HUES64 (cell line): Measurements from ENCODE around the gene FAM83E.

Experiments used
- H3K27ac ChIP-seq: 2 replicates; pipeline ENCODE4 v1.7.0; 2013; ENCODE audit warnings: low read depth, low read length, inconsistent platforms
- H3K27me3 ChIP-seq: 2 replicates; pipeline ENCODE4 v1.6.1; 2013; ENCODE audit warnings: mild to moderate bottlenecking, low read length; ENCODE audit not compliant: insufficient read depth
- H3K36me3 ChIP-seq: 2 replicates; pipeline ENCODE4 v1.6.1; 2013; ENCODE audit warnings: mild to moderate bottlenecking, low read length; ENCODE audit not compliant: insufficient read depth
- H3K4me1 ChIP-seq: 2 replicates; pipeline ENCODE4 v1.6.1; 2013; ENCODE audit warnings: mild to moderate bottlenecking, low read length, moderate library complexity; ENCODE audit not compliant: insufficient read depth
- H3K4me3 ChIP-seq: 2 replicates; pipeline ENCODE4 v1.5.1; 2013; ENCODE audit warnings: mild to moderate bottlenecking, low read length, moderate library complexity
- H3K9ac ChIP-seq: 2 replicates; pipeline ENCODE4 v1.6.1; 2013; ENCODE audit warnings: mild to moderate bottlenecking, low read depth, low read length
- H3K9me3 ChIP-seq: 2 replicates; pipeline ENCODE4 v1.6.1; 2013; ENCODE audit warnings: low read depth, low read length; ENCODE audit not compliant: insufficient read depth
- WGBS: fragments of 150-250, 120-280 bp; methylation state at CpG from one replicate; pipeline ENCODE4 v1.1.7; 2013; ENCODE audit warnings: missing lambda C conversion rate; 5-methylcytosine and 5-hydroxymethylcytosine counted together

Gene FAM83E

DNA sequence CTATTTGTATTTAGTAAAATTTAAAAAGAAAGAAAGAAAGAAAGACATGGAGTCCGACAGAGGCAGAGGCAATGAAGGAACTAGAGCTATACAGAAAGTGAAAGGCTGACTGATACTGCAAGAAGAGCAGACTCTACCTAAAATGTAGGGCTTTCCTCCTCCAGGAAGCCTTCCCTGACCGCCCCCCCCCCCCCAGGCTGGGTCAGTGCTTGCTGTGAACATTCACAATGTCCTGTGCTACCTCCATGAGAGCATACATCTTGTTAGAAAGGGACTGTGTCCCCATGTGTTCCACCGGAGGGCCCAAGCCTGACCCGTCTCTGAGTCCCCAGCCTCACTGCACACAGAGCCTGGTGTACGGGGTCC, 36.8 kb upstream of the FAM83E start:
- no peaks in the 10 kb centered on the region for H3K9me3 ChIP-seq
- no peak overlapping the region for H3K27ac ChIP-seq
- no peak overlapping the region for H3K9ac ChIP-seq
- peaks cover 4% of the 10 kb centered on the region; the same call in 1 of the 2 replicates for H3K4me1 ChIP-seq
- no peaks in the 10 kb centered on the region for H3K36me3 ChIP-seq
- no peaks in the 10 kb centered on the region for H3K27me3 ChIP-seq
- 74% methylated on average over 5 of the region's 5 CpGs for WGBS
- H3K4me3 ChIP-seq = no peak overlapping the region

GRCh38 chr19:48650974-48651682, 36.3 kb upstream of the FAM83E start:
- no peaks in the 10 kb centered on the region for H3K27me3 ChIP-seq
- H3K4me3 ChIP-seq = no peak overlapping the region
- no peak overlapping the region for H3K27ac ChIP-seq
- WGBS = 93% methylated on average over 10 of the region's 12 CpGs
- H3K4me1 ChIP-seq = peaks cover 4% of the 10 kb centered on the region; the same call in 1 of the 2 replicates
- H3K9me3 ChIP-seq = no peaks in the 10 kb centered on the region
- no peaks in the 10 kb centered on the region for H3K36me3 ChIP-seq
- no peak overlapping the region for H3K9ac ChIP-seq

DNA sequence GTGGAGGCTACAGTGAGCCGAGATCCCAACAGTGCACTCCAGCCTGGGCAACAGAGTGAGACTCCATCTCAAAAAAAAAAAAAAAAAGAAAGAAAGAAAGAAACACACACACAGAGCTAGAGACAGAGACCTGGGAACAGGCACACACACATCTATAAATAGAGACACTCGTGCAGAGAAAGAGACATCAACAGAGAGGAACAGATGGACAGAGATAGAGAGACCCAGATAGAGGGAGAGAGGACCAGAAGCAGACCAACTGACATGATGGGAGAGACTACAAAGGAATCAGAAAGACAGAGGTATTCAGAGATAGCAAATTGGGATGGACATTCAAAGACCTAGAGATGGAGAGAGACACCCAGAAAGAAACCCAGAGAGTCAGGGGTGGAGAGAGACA, 33.3 kb upstream of the FAM83E start:
- Histone ChIP-seq H3K27me3 (no peaks in the 10 kb centered on the region), H3K36me3 (no peaks in the 10 kb centered on the region), H3K27ac (no peak overlapping the region), H3K4me3 (no peak overlapping the region), H3K4me1 (peaks cover 6% of the 10 kb centered on the region; the same call in 1 of the 2 replicates), H3K9me3 (no peaks in the 10 kb centered on the region), H3K9ac (no peak overlapping the region)
- 95% methylated on average over 2 of the region's 2 CpGs for WGBS

DNA sequence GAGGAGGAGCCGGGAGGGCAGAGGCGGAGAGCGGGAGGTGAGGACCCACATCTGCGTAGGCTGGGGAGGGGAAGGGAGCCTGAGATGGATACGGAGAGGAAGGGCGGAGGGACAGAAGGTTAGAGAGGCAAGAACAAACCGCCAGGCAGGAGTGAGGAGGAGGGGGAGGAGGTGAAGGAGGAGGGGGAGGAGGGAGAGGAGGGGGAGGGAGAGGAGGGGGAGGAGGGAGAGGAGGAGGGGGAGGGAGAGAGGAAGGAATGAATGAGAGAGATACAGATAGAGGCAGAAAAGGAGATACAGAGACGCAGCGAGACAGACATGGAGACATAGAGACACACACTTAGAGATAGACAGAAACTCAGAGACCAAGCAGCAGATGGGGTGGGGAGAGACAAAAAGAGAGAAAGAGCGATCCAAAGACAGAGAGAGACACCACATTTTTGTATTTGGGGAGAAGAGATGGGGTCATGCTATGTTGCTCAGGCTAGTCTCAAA, 31.9 kb upstream of the FAM83E start:
- Histone ChIP-seq H3K9me3 (no peaks in the 10 kb centered on the region), H3K36me3 (no peaks in the 10 kb centered on the region), H3K27me3 (no peaks in the 10 kb centered on the region), H3K4me3 (peak overlapping the region; percentile 67), H3K4me1 (peaks cover 6% of the 10 kb centered on the region; the same call in 1 of the 2 replicates), H3K27ac (peak overlapping the region; percentile 96; the same call in 1 of the 2 replicates), H3K9ac (no peak overlapping the region)
- WGBS = 23% methylated on average over 8 of the region's 10 CpGs

GRCh38 chr19:48646001-48646721, 31.3 kb upstream of the FAM83E start, which contains the start of gene CA11:
Gene CA11 (minus strand): TSS chr19:48646187. CDS start chr19:48645632, 555 bp downstream.
- under 1% methylated on average over 32 of the region's 33 CpGs for WGBS
- H3K9ac ChIP-seq = peak within 1 kb of the TSS; percentile 17
- H3K36me3 ChIP-seq = no peaks in the 10 kb centered on the region
- H3K4me1 ChIP-seq = peaks cover 6% of the 10 kb centered on the region; the same call in 1 of the 2 replicates
- peak within 1 kb of the TSS; percentile 96 for H3K27ac ChIP-seq
- H3K4me3 ChIP-seq = peak within 1 kb of the TSS; percentile 67
- H3K27me3 ChIP-seq = no peaks in the 10 kb centered on the region
- no peaks in the 10 kb centered on the region for H3K9me3 ChIP-seq

GRCh38 chr19:48645620-48646000, 30.7 kb upstream of the FAM83E start:
- Histone ChIP-seq H3K9ac (peak overlapping the region; percentile 17), H3K36me3 (no peaks in the 10 kb centered on the region), H3K27me3 (no peaks in the 10 kb centered on the region), H3K4me3 (peak overlapping the region; percentile 67), H3K27ac (peak overlapping the region; percentile 96), H3K9me3 (no peaks in the 10 kb centered on the region), H3K4me1 (peaks cover 6% of the 10 kb centered on the region; the same call in 1 of the 2 replicates)
- under 1% methylated on average over 6 of the region's 6 CpGs for WGBS

DNA sequence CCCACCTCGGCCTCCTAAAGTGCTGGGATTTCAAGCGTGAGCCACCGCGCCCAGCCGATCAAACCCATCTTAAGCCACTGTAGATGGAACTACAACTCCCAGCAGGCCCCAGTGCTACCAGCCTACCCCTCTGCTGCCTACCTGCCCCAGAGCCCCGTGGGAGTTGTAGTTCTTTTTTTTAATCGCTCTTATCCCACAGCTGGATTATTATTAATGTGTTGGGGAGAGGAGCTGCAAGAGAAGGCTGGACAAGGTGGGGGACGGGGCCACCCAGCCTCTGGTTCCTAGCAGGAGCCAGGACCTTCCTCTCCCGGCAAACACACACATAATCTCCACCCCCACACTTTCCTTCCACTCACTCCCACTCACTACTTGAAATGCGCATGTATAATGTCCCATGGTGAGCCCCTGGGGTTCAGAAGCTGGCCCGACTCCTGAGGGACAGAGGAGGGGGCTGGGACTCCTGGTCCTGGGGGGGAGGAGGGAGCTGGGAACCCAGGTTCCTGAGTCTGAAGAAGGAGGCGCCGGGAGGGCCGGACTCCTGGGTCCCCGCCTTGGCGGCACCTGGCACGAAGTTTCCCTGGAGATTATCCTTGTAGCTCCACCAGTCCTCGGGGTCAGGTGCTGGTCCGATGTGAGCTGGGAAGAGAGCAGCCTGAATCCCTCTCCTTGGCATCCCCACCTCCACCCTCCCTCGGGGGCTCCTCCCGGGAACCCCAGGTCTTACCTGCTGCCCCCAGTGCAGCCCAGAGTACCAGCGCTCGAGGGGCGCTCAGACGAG, 30.2 kb upstream of the FAM83E start:
- Histone ChIP-seq H3K27me3 (no peaks in the 10 kb centered on the region), H3K27ac (peak overlapping the region; percentile 96)

GRCh38 chr19:48644355-48644754, 29.5 kb upstream of the FAM83E start:
- H3K36me3 ChIP-seq = no peaks in the 10 kb centered on the region
- 0 out of 2 replicates have a peak overlapping the region, but pooled peaks have one; percentile 14 for H3K9ac ChIP-seq
- WGBS = 77% methylated on average over 2 of the region's 4 CpGs
- no peaks in the 10 kb centered on the region for H3K9me3 ChIP-seq
- H3K4me1 ChIP-seq = peaks cover 11% of the 10 kb centered on the region; the same call in 1 of the 2 replicates
- H3K27me3 ChIP-seq = no peaks in the 10 kb centered on the region
- peak overlapping the region; percentile 67 for H3K4me3 ChIP-seq
- peak overlapping the region; percentile 96; the same call in 1 of the 2 replicates for H3K27ac ChIP-seq

More for the DNA sequence above, 30.2 kb upstream of the FAM83E start:
- Histone ChIP-seq H3K4me3 (peak overlapping the region; percentile 67), H3K4me1 (peaks cover 7% of the 10 kb centered on the region; the same call in 1 of the 2 replicates), H3K9ac (peak overlapping the region; percentile 17; the same call in 1 of the 2 replicates), H3K36me3 (no peaks in the 10 kb centered on the region), H3K9me3 (no peaks in the 10 kb centered on the region)
- WGBS = 1% methylated on average over 23 of the region's 25 CpGs

GRCh38 chr19:48642862-48643261, 28.0 kb upstream of the FAM83E start:
- no peaks in the 10 kb centered on the region for H3K9me3 ChIP-seq
- 91% methylated on average over 5 of the region's 5 CpGs for WGBS

GRCh38 chr19:48641850-48642249, 27.0 kb upstream of the FAM83E start:
- H3K27me3 ChIP-seq = peaks cover 2% of the 10 kb centered on the region; the same call in 1 of the 2 replicates
- H3K27ac ChIP-seq = no peak overlapping the region
- H3K9me3 ChIP-seq = no peaks in the 10 kb centered on the region
- H3K36me3 ChIP-seq = no peaks in the 10 kb centered on the region
- no peak overlapping the region for H3K9ac ChIP-seq
- H3K4me1 ChIP-seq = peaks cover 17% of the 10 kb centered on the region
- WGBS = 90% methylated on average over 1 of the region's 2 CpGs
- no peak overlapping the region for H3K4me3 ChIP-seq

More at GRCh38 chr19:48642862-48643261, 28.0 kb upstream of the FAM83E start:
- Histone ChIP-seq H3K4me3 (no peak overlapping the region), H3K9ac (no peak overlapping the region), H3K36me3 (no peaks in the 10 kb centered on the region), H3K4me1 (peaks cover 17% of the 10 kb centered on the region), H3K27ac (no peak overlapping the region), H3K27me3 (no peaks in the 10 kb centered on the region)
